Fibroblast of peridontal ligament (primary cell): Measurements from ENCODE around the gene TMEM208.
A peak's percentile ranks its signal among the peaks of the same experiment; 100 is the strongest.

Experiments
- DNase-seq: peaks from one replicate; pipeline ENCODE4 v3.0.0-alpha.2; 2010; ENCODE audit errors: extremely low read depth

Gene TMEM208

DNA sequence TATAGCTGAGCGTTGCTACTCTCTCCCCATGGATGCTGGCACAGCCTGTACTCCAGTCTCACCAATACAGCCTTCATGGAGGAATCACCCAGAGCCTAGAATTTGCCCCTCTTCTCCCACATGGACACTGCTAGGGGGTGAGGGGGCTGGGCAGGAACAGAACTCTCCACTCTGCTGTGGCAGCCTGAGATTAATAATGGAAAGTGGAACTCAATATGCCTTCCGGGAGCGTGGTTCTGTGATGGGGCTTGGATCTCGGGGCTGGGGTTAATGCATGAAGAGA, 23.1 kb downstream of the TMEM208 start:
- no peak for DNase-seq

DNA sequence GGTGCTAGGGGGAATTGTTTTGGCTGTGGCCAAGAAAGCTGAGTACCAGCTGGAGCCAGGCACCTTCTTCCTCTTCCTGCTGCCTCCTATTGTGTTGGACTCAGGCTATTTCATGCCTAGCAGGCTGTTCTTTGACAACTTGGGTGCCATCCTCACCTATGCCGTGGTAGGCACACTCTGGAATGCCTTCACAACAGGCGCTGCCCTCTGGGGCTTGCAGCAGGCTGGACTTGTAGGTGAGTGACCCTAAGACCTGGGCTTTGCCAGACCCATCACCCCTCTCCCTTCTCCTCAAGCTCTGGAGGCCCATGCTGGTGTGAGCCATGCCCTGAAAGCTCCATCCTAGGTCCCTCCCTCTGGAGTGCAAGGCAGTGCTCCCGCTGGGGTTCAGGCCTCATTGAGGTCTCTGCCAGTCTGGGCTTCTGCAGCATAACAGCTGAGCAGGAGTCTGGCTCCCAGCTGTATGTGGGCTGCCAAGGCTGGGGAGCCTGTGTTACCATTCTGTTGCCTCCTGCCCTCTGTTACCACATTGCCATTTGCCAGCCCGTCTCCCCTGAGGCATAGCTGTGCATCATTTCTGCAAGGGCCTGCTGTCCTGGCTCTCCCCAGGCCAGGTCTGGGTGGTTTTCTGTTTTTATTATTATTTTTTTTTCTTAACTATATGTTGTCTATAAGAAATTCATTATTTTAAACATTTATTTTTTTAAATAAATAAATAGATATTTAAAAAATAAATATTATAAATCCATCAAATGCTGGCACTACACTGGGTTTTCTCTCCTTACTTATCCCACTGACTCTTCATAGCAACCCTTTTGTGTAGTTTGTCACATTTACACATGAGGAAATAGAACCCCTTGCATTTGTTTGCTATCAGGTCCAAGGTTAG, 25.9 kb downstream of the TMEM208 start:
- DNase-seq, result no peak

DNA sequence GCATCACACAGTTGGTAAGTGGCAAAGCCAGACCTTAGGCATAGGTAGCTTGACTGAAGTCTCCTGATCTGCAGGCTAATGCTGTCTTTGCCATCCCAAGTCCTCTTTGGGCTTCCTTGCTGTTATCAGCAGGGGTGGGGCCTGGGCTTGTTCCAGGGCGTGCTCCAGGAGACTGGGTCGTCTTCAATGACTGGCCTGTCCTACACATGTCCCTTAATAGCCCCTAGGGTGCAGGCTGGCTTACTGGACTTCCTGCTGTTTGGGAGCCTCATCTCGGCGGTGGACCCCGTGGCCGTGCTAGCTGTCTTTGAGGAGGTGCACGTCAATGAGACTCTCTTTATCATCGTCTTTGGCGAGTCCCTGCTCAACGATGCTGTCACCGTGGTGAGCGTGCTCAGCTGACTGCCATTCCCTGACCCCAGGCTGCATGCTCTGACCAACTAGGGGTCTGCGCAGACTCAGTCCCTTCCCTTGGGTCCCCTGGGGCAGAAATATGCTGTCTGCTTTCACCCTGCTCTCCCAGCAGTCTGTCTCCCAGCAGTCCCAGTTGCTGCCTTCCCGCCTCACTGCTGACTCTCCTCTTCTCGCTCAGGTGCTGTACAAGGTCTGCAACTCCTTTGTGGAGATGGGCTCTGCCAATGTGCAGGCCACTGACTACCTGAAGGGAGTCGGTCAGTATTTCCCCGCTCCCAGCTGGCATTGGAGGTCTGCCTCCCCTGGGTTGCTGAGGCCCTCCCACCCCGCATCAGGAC, 28.0 kb downstream of the TMEM208 start:
- DNase-seq, result no peak

DNA sequence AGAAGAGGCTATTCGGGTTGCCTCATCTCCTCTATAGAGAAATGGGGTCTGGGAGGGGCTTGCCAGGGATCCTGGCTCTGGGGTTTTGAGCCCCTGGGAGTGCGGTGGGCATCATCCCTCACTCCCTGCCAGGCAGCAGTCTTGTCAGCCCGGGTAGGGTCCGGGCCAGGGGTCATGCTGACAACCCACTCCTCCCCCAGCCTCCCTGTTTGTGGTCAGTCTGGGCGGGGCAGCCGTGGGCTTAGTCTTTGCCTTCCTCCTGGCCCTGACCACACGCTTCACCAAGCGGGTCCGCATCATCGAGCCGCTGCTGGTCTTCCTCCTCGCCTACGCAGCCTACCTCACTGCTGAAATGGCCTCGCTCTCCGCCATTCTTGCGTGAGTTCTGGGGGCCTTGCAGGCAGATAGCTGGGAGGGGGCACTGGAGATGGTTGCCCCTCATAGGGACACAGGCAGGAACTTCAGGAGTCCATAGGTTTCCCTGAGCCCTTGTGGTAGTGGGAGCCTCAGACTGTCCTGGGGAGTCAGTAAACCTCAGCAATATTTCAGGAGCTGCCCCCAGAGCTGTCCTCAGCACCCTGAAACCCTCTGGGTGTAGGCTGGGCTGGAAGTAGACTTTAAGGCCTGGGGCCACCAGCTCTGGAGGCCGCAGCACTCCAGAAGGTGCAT, 28.8 kb downstream of the TMEM208 start:
- DNase-seq, result no peak

DNA sequence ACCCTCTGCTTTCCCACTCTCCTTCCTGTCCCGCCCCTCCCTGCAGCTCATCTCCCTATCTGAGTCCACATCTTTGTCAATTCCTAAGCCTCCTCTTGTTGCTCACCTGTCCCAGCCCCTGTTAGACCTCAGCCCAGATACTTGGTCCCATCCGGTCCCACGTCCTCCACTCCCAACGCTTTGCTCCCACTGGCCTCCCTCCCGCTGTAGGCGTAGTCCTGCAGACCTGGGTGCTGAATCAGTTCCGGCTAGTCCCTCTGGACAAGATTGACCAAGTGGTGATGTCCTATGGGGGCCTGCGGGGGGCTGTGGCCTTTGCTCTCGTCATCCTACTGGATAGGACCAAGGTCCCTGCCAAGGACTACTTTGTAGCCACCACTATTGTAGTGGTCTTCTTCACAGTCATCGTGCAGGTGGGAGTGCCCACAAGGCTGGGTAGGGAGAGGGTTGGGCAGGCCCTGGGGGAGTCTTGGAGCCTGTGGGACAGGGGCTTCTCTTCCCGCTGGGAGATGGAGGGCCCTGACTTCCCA, 29.8 kb downstream of the TMEM208 start:
- DNase-seq, result no peak

DNA sequence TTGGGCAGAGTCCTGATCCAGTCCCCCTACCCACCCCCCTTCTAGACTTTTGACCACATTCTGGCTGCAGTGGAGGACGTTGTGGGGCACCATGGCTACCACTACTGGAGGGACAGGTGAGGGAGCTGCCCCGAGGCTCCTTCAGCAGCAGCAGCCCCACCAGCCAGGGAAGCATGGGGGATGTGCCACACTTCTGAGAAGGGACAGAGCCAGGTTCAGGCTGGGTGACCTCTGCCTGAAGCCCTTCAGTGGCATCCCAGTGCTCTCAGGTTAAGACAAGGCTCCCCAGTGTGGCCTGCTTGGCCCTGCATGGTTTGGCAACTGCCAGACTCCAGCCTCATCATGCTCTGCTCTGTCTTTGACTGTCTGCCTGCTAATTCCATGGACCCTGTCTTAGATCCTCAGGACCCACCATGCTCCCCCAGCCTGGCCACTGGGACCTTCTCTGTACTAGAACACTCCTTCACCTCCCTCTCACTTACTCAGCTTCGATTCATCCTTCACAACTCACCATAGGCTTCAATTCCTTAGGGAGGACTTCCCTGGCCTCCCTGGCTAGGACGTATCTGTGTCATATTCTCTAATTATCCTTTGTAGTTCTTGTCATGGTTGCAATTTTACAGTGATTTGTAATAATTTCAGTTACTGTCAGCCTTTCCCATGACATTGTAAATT, 30.7 kb downstream of the TMEM208 start:
- no peak for DNase-seq

DNA sequence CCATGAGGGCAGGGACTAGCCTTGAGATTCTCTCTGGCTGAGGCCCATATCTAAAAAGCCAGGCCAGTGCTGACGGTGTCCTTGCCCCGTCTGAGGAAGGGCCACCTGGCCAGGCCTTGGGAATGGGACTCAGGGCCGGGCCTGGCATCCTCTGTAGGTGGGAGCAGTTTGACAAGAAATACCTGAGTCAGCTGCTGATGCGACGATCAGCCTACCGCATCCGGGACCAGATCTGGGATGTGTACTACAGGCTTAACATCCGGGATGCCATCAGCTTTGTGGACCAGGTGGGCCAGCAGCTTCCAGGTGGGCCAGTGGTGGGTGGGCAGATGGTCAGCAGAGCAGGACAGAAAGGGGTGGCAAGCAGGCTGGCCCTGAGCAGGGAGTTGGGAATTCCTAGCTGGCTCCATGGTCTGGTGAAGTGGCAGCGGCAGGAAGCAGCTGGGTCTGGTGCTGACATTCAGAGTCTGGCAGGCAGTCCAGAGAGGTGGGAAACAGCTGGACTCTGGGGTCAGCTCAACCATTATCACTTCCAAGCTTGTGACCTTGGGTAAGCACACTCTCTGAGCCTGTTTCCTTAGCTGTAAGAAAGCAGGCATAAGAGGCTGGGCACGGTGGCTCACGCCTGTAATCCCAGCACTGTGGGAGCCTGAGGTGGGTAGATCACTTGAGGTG, 31.4 kb downstream of the TMEM208 start:
- DNase-seq, result no peak

DNA sequence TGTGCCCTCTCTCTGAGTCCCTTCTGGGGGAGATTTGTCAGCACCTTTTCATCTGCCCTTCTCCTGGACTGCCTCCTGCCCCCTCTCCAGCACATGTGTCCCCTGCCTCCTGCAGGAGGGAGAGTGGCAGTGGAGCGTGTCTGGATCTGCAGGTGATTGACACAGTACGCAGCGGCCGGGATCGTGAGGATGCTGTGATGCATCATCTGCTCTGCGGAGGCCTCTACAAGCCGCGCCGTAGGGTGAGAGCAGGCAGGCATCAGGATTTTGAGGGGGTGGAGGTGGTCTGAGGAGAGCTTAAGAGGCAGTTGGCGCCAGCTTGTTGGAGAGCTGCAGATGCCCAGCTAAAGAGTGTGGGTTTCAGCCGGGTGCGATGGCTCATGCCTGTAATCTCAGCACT, 32.8 kb downstream of the TMEM208 start:
- no peak for DNase-seq

DNA sequence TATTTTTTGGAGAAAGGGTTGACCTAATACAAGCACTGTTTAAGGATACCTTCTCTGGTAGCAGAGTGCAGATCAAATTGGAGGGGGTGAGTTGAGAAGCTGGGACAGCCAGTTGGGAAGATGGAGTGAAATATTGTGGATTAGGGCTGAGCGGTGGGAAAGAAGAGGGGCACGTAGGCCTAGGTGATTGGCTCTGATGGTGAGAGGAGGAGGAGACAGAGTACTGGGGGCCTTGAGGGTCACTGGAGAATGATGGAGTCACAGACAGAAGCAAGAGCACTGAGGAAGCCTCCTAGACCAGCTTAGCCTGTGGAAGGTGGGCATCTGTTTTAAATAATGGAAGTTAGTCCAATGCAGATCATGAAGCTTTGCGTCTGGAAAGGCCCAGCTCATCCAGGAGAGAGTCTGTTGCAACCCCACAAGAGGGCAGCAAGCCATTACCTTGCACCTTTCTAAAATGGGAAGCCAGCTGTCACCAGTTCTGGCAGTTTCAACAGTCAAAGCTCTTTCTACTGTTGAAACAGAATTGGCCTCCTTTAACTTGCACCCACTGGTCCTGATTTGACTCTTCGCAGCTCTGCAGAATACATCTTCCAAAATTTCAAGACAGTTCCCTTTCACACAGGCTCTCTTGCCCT, 33.6 kb downstream of the TMEM208 start:
- DNase-seq, result peak; percentile 70

DNA sequence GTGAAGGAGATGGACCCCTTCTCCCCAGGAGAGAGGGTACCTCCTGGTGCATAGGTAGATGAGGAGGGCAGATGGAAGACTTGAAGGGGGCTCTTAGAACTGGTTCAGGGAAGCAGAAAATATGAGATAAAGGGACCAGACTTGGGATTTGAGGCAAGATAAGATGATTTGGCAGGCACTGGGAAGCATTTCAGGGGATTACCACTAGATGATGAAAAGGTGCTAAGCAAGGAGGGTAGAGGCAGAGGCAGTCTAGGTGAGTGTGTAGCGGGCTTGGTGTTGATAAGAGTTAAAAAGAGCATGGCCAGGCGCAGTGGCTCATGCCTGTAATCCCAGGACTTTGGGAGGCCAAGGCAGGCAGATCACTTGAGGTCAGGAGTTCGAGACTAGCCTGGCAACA, 36.3 kb downstream of the TMEM208 start:
- DNase-seq, result no peak

DNA sequence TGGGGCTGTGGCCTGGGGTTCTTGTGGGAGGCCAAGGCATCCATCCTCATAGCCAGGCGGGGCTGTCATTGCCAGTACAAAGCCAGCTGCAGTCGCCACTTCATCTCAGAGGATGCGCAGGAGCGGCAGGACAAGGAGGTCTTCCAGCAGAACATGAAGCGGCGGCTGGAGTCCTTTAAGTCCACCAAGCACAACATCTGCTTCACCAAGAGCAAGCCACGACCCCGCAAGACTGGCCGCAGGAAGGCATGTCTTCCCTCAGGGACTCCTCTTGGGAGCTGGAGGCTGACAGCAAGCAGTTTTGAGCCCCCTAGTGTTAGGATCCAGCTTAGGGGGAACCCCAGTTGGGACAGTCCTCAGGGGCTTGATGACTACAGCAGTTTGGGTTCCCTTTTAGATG, 37.3 kb downstream of the TMEM208 start:
- DNase-seq, result no peak

DNA sequence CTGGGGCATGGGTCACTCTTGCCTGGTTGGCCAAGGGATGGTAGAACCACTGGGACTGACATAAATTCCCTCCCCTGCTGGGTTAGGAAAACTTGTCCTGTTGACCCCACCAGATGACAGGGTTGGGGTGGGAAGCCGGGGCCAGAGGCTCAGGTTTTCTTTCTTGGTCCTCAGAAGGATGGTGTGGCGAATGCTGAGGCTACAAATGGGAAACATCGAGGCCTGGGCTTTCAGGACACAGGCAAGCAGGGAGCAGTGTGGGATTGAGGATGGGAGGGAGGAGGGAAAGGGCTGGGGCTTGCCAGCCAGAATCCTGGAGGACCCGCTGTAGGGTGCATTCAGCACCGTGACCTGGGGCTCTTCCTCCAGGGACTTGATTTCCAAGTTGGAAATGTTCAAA, 37.9 kb downstream of the TMEM208 start:
- DNase-seq, result no peak

DNA sequence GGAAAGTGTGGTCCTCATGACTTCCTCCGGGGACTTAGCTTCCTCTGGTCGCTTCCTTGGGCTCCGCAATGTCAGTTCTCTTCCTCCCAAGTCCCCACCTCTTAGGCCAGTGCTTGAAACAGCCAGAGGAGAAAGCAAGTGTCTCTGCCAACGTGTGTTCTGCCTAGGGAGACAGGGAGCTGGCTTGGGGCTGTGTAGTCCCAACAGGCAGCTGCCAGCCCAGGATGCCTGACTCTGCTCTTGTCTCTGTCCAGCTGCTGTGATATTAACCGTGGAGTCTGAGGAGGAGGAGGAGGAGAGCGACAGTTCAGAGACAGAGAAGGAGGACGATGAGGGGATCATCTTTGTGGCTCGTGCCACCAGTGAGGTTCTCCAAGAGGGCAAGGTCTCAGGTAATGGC, 38.9 kb downstream of the TMEM208 start:
- no peak for DNase-seq

DNA sequence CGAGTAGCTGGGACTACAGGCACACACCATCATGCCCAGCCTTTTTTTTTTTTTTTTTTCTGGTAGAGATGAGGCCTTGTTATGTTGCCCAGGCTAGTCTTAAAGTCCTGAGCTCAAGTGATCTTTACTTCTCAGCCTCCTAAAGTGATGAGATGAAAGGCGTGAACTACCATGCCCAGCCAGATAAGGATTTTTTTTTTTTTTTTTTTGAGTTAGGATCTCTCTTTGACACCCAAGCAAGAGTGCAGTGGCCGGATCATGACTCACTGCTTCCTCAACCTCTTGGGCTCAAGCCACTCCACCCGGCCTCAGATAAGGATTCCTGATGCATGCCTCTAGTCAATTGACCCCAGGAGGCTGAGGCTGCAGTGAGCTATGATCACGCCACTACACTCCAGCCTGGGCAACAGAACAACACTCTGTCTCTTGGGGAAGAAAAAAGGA, 41.2 kb downstream of the TMEM208 start:
- DNase-seq, result peak; percentile 97

DNA sequence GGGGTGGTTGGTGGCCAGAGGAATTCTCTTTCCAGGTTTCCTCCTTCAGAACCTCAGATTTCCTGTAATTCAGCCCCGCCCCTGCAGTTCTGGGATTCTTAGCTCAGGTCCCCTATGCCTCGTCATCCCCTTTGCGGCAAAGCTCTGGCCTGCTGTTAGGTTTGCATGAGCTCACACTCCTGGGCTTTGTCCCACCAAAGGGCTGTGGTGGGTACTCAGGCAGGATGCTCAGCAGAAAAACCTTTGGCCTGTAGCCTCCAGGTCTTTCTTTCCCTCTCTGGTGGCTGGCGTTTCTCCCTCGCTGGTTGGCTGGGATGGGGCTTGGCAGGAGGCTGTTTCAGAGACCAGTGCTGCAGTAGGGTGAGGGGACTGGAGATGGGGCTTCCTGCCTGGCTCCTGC, 42.8 kb downstream of the TMEM208 start:
- DNase-seq, result no peak

DNA sequence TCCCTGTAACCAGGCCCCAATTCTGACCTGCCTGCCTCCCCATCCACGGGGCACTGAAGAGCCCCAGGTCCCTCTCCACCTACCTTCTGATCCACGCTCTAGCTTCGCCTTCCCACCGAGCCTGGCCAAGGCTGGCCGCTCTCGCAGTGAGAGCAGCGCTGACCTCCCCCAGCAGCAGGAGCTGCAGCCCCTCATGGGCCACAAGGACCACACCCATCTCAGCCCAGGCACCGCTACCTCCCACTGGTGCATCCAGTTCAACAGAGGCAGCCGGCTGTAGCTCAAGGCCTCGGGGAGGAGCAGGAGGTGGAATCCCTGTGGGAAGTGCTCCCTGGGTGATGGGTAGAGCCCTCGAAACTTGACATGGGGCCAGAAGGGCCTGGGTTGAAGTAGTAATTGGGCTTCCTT, 44.0 kb downstream of the TMEM208 start:
- no peak for DNase-seq

DNA sequence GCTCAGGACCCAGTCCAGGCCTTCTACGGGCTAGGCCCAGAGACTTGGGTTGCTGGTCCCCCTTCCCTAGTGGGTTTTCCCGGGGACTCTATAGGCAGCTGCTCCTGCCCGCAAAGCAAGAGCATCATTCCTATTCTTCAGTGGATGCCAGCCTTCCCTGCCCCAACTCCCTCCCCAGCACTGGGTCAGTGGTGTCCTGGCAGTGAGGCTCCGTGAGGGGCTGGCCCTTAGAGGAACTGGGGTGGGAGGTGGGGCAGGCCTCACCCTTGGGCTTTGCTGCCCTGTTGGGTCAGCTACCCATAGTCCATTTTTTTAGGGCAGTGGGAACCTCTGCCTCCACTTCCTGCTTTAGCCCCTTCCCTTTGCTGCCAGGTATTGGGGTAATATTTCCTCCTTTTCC, 44.5 kb downstream of the TMEM208 start:
- DNase-seq, result no peak

DNA sequence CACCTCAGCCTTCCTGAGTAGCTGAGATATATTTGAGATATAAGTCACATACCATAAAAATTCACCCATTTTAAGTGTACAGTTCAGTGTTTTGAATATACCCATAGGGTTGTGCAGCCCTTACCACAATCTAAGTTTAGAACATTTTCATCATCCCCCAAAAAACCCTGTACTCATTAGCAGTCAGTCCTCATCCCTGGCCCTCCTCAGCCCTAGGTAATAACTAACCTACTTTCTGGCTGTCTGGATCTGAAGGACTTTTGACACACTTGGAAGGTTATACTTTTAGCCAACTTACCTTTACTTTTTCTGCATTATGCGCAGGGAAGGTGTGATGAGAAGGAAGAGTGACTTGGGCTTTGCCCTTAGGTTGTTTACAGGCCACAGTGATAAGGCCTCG, 48.4 kb downstream of the TMEM208 start:
- no peak for DNase-seq

DNA sequence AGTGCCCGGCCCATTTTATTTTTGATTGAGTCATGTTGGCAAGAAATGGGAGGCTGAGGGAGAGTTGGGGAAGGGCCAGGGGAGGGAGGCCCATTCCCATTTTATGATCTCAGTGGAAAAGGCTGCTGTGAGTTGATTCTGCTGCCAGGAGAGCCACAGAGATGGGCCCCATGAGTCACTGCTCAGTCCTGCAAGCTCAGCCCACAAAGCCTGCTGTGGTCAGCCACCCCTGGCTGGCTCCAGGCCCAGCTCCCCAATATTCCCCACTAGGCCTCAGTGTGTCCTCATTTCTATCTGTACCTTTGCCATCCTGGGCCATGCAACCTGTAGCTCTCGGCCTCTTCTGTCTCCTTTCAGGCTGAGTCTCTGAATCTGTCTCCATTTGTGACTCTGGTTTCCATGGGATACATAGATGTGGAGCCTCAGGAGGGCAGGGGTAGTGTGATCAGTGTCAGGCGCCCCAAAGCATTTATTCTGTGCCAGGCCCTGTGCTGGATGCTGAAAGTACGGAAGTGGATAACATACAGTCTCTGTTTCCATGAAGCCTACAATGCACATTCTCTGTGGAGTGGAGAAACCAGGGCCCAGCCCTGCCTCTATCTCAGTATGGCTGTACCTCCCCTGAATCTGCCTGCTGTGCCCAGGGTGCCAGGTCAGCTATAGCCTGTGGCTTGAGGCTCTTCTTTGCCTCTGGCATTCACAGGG, 50.5 kb downstream of the TMEM208 start:
- peak; percentile 99 for DNase-seq
